A549 (cell line): Measurements from ENCODE around the gene NRIP2. TPM values are rescaled to one million over a fixed set of nuclear protein-coding genes. Genes with fewer than 3 reads are reported as not detected.
A peak's percentile ranks its signal among the peaks of the same experiment; 100 is the strongest.

Experiments used
- ATAC-seq, 2 experiments: fragments of 200-7000 bp in 1 of 2; fragments of >200 bp in 1 of 2; cut with Nextera tagmentation in 1 of 2; cut with Tn5 transposase in 1 of 2; 3 replicates each; pipeline versions ENCODE4 v1.8.0 to v1.9.1; 2018 to 2020; ENCODE audit warnings: mild to moderate bottlenecking in 1 of 2, moderate library complexity in 1 of 2
- CTCF ChIA-PET: fragments of 300-600 bp; sonication (Branson Sonifier 250); formaldehyde crosslinking; extraction: SDS; loops from one replicate; lab custom pipeline; 2021; ENCODE audit warnings: antibody characterized with exemption, inconsistent platforms; lab: Yijun Ruan, JAX
- POLR2A ChIA-PET: fragments of 350-600 bp; formaldehyde crosslinking; extraction: SDS; loops from one replicate; lab custom pipeline; 2021; ENCODE audit warnings: antibody characterized with exemption, inconsistent platforms; lab: Yijun Ruan, JAX
- DNase-seq, 2 experiments: peaks; one replicate each; pipeline versions ENCODE4 v3.0.0 to v3.0.0-alpha.2; 2011 to 2016; ENCODE audit warnings: low read depth in 1 of 2, low spot score in 1 of 2
- FAIRE-seq: peaks from 2 replicates; lab custom pipeline; 2011; peaks lifted over from hg19 to GRCh38; lab: Jason Lieb, UNC
- H3K27ac ChIP-seq, 2 experiments: fragments of >200 bp; sonication (Bioruptor Twin); formaldehyde crosslinking; 3 replicates each; pipeline ENCODE4 v1.5.1; 2016 to 2017
- H3K4me1 ChIP-seq: fragments of >200 bp; sonication (Bioruptor Twin); formaldehyde crosslinking; 3 replicates; pipeline ENCODE4 v1.6.1; 2016
- H3K4me2 ChIP-seq: fragments of >200 bp; sonication (Bioruptor Twin); formaldehyde crosslinking; 3 replicates; pipeline ENCODE4 v1.6.1; 2016
- H3K4me3 ChIP-seq: fragments of >200 bp; sonication (Bioruptor Twin); formaldehyde crosslinking; 3 replicates; pipeline ENCODE4 v1.5.1; 2016
- H3K9me3 ChIP-seq: fragments of >200 bp; sonication (Bioruptor Twin); formaldehyde crosslinking; 3 replicates; pipeline ENCODE4 v1.6.1; 2016
- ATOH8 ChIP-seq: fragments of 250-450 bp; sonication (Bioruptor Pico); IDR thresholded peaks from 2 replicates; pipeline ENCODE4 v1.5.0; 2020; ENCODE audit warnings: low read depth, mild to moderate bottlenecking, moderate library complexity
- BCL3 ChIP-seq: fragments of >200 bp; sonication (Bioruptor Twin); formaldehyde crosslinking; IDR thresholded peaks from 3 replicates; pipeline ENCODE4 v1.6.1; 2016
- CEBPB ChIP-seq, 2 experiments: fragments of >200 bp in 1 of 2; sonication (Bioruptor Twin) in 1 of 2; formaldehyde crosslinking in 1 of 2; IDR thresholded peaks; 2 replicates each; pipeline ENCODE4 v1.6.1; 2012 to 2016
- CHD2 ChIP-seq: fragments of 150-350 bp; IDR thresholded peaks from 2 replicates; pipeline ENCODE4 v1.6.1; 2014; ENCODE audit warnings: low read length; ENCODE audit not compliant: partially characterized antibody
- CTCF ChIP-seq: fragments of >200 bp; sonication (Bioruptor Twin); formaldehyde crosslinking; IDR thresholded peaks from 3 replicates; pipeline ENCODE4 v1.5.1; 2016
- E2F6 ChIP-seq: IDR thresholded peaks from 2 replicates; pipeline ENCODE4 v1.6.1; 2012; ENCODE audit warnings: low read depth, borderline replicate concordance
- EHF ChIP-seq: fragments of 250-450 bp; sonication (Bioruptor Pico); IDR thresholded peaks from 2 replicates; pipeline ENCODE4 v1.5.0; 2020; ENCODE audit warnings: mild to moderate bottlenecking
- EHMT2 ChIP-seq: fragments of 200-600 bp; sonication (generic); IDR thresholded peaks from 2 replicates; pipeline ENCODE4 v1.6.1; 2016; ENCODE audit warnings: antibody characterized with exemption, low read depth, mild to moderate bottlenecking, moderate library complexity
- ESRRA ChIP-seq: fragments of 150-350 bp; IDR thresholded peaks from 2 replicates; pipeline ENCODE4 v1.6.1; 2014; ENCODE audit warnings: mild to moderate bottlenecking, low read length, borderline replicate concordance
- FOSB ChIP-seq: fragments of 250-450 bp; sonication (Bioruptor Pico); IDR thresholded peaks from 2 replicates; pipeline ENCODE4 v1.5.0; 2020; ENCODE audit warnings: mild to moderate bottlenecking, moderate library complexity
- FOSL2 ChIP-seq, 2 experiments: fragments of 450-650 bp in 1 of 2; fragments of >200 bp in 1 of 2; sonication (Bioruptor Twin) in 1 of 2; formaldehyde crosslinking; IDR thresholded peaks; 2 replicates each; pipeline versions ENCODE4 v1.5.0 to v1.6.1; 2016 to 2020; ENCODE audit warnings: mild to moderate bottlenecking in 1 of 2, moderate library complexity in 1 of 2
- GATA3 ChIP-seq: IDR thresholded peaks from 2 replicates; pipeline ENCODE4 v1.6.1; 2012; ENCODE audit warnings: borderline replicate concordance
- HDAC2 ChIP-seq: fragments of 200-600 bp; sonication (generic); IDR thresholded peaks from 2 replicates; pipeline ENCODE4 v1.6.1; 2016
- HES2 ChIP-seq: fragments of >200 bp; sonication (Bioruptor Twin); formaldehyde crosslinking; IDR thresholded peaks from 2 replicates; pipeline ENCODE4 v1.6.1; 2016
- HMGXB4 ChIP-seq: fragments of 250-450 bp; sonication (Bioruptor Pico); IDR thresholded peaks from 2 replicates; pipeline ENCODE4 v1.5.0; 2021; ENCODE audit warnings: mild to moderate bottlenecking, moderate library complexity, borderline replicate concordance
- HOXA7 ChIP-seq: fragments of 250-450 bp; sonication (Bioruptor Pico); IDR thresholded peaks from 2 replicates; pipeline ENCODE4 v1.5.0; 2020; ENCODE audit warnings: mild to moderate bottlenecking, moderate library complexity
- JUN ChIP-seq, 2 experiments: fragments of >200 bp; sonication (Bioruptor Twin); formaldehyde crosslinking; IDR thresholded peaks; 2 replicates in 1 of 2; 3 replicates in 1 of 2; pipeline ENCODE4 v1.6.1; 2016 to 2017
- JUNB ChIP-seq: fragments of >200 bp; sonication (Bioruptor Twin); formaldehyde crosslinking; IDR thresholded peaks from 2 replicates; pipeline ENCODE4 v1.6.1; 2016
- KDM5A ChIP-seq: fragments of 200-600 bp; sonication (generic); IDR thresholded peaks from 2 replicates; pipeline ENCODE4 v1.6.1; 2016; ENCODE audit warnings: antibody characterized with exemption, mild to moderate bottlenecking
- NPAS2 ChIP-seq: fragments of 250-450 bp; sonication (Bioruptor Pico); IDR thresholded peaks from 2 replicates; pipeline ENCODE4 v1.8.0; 2022; ENCODE audit warnings: mild to moderate bottlenecking, moderate library complexity, borderline replicate concordance
- TFCP2L1 ChIP-seq: fragments of 250-450 bp; sonication (Bioruptor Pico); IDR thresholded peaks from 2 replicates; pipeline ENCODE4 v1.5.0; 2021; ENCODE audit warnings: mild to moderate bottlenecking
- TP53 ChIP-seq: fragments of 250-450 bp; sonication (Bioruptor Pico); IDR thresholded peaks from 2 replicates; pipeline ENCODE4 v1.5.0; 2021; ENCODE audit warnings: mild to moderate bottlenecking, moderate library complexity
- USF2 ChIP-seq: fragments of 450-650 bp; IDR thresholded peaks from 2 replicates; pipeline ENCODE4 v1.6.1; 2014; ENCODE audit warnings: antibody characterized with exemption
- ZFP36 ChIP-seq: fragments of 450-650 bp; IDR thresholded peaks from 2 replicates; pipeline ENCODE4 v1.6.1; 2014; ENCODE audit warnings: borderline replicate concordance; ENCODE audit not compliant: partially characterized antibody
- ZNF302 ChIP-seq: fragments of 250-450 bp; sonication (Bioruptor Pico); IDR thresholded peaks from 2 replicates; pipeline ENCODE4 v1.9.0; 2021; ENCODE audit warnings: inconsistent platforms, mild to moderate bottlenecking, moderate library complexity
- ZSCAN20 ChIP-seq: fragments of 250-450 bp; sonication (Bioruptor Pico); IDR thresholded peaks from 2 replicates; pipeline ENCODE4 v1.8.0; 2022; ENCODE audit warnings: mild to moderate bottlenecking, moderate library complexity
- WGBS: methylation state at CpG from one replicate; pipeline ENCODE4 v1.1.6; 2017; ENCODE audit errors: missing lambda C conversion rate; 5-methylcytosine and 5-hydroxymethylcytosine counted together
- polyA plus RNA-seq, 4 experiments: library from polyadenylated mRNA; depleted of rRNA in 3 of 4; stranded (reverse); fragments of >200 nt; fragmentation: RNase III in 1 of 4; extraction: RNeasy Plus Mini Kit Qiagen cat#74134 plus additional on column Dnase treatment in 1 of 4; gene quantifications; 2 replicates in 3 of 4; 3 replicates in 1 of 4; pipeline ENCODE4 v1.2.3, GENCODE V29; 2011 to 2017

Gene NRIP2
- polyA plus RNA-seq, 2 of the 4 experiments (the other 2 are of a cell fraction): not detected

GRCh38 chr12:2851931-2852330 lies 17.1 kb upstream of the NRIP2 start:
- no peak for ATAC-seq
- CTCF ChIA-PET: interaction anchor here (0.6 to 1.5 kb wide), 6 partner anchors 9 to 42 kb away, joined by 3 to 5 read pairs (median 3); no protein-coding TSS in a partner anchor
- FAIRE-seq: no peak
- WGBS: 97% methylated on average over 3 of the region's 3 CpGs
- H3K4me3 ChIP-seq: no peak overlapping the region
- no peaks in the 10 kb centered on the region for H3K9me3 ChIP-seq
- H3K4me1 ChIP-seq: peaks cover 11% of the 10 kb centered on the region
- no peak overlapping the region for H3K27ac ChIP-seq
- no peak for TF ChIP-seq JUN (IDR thresholded peaks at IDR 0.05)
- no peak for TF ChIP-seq CHD2
- TF ChIP-seq EHF (CRISPR knock-in tag): no peak
- no peak for TF ChIP-seq CTCF
- no peak for TF ChIP-seq E2F6
- no peak for TF ChIP-seq TFCP2L1
- no peak for TF ChIP-seq KDM5A
- no peak for TF ChIP-seq HES2
- no peak for TF ChIP-seq ZFP36
- TF ChIP-seq BCL3: no peak
- no peak for TF ChIP-seq HDAC2
- POLR2A ChIA-PET: no interaction called here
- no peak overlapping the region for H3K4me2 ChIP-seq
- no peak for DNase-seq

- no peak for TF ChIP-seq FOSB
- no peak for TF ChIP-seq FOSL2 (IDR thresholded peaks at IDR 0.05)
- no peak for TF ChIP-seq FOSL2 (CRISPR knock-in tag; IDR thresholded peaks at IDR 0.05)
- no peak for TF ChIP-seq NPAS2
- TF ChIP-seq JUNB: no peak
- no peak for TF ChIP-seq ZSCAN20
- no peak for TF ChIP-seq HOXA7
- no peak for TF ChIP-seq TP53 (CRISPR knock-in tag)
- no peak for TF ChIP-seq CTCF
- TF ChIP-seq USF2: no peak
- TF ChIP-seq ZNF302 (CRISPR knock-in tag): no peak
- no peak for TF ChIP-seq CEBPB (IDR thresholded peaks at IDR 0.05)
- TF ChIP-seq BCL3: no peak
- no peak for TF ChIP-seq EHMT2
- TF ChIP-seq ATOH8 (CRISPR knock-in tag): no peak
- no peak for TF ChIP-seq HMGXB4 (CRISPR knock-in tag)
- no peak for TF ChIP-seq ESRRA
- TF ChIP-seq GATA3: no peak
- no peak for TF ChIP-seq JUN (IDR thresholded peaks at IDR 0.05)
- Histone ChIP-seq H3K4me3 (no peak overlapping the region), H3K9me3 (no peaks in the 10 kb centered on the region), H3K4me1 (peaks cover 15% of the 10 kb centered on the region), H3K27ac (peak overlapping the region in 1 of 2 experiments; percentile 4; a peak in 1 of 6 replicates), H3K4me2 (no peak overlapping the region)
- POLR2A ChIA-PET: no interaction called here
- 54% methylated on average over 6 of the region's 6 CpGs for WGBS
- no peak for DNase-seq
- peak; percentile 18 to 20; a peak in 1 of 6 replicates for ATAC-seq
- FAIRE-seq: no peak
- CTCF ChIA-PET: interaction anchor here (0.9 to 3.9 kb wide), 9 partner anchors 10 to 196 kb away, joined by 3 to 18 read pairs (median 4); partner anchors contain the start of genes NRIP2 and TEX52
Measured at GRCh38 chr12:2845280-2845679, 10.4 kb upstream of the NRIP2 start.
